ENCODE measurements around the gene AGBL4. TPM values are rescaled to one million over a fixed set of nuclear protein-coding genes. Genes with fewer than 3 reads are reported as not detected.

Gene AGBL4
- total and polyA plus RNA-seq, 9 of the 15 experiments (the other 6 are each of a cell fraction or from before 2014, with no cell fraction given): 0.11 TPM; not detected in 7

DNA sequence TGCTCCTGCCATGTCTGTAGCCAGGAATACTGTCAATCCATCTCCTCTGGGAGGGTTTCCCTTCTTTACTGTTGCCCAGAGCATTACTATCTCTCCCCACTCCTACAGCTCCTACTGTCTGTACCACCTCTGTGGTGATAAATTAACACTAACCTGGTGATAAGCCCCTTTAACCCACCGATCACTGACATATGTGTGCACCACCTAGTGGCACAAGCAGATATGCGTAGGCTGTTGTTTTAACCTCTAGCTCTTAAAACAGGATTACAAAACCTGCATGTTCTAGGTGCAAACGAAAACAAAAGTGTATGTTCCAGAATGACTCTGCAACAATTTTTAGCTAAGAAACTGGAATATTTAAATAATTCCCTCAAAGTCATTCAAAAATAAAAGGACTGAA, 1153.2 kb downstream of the AGBL4 start:
- H3K36me3 ChIP-seq (ENCODE audit: control insufficient read depth, insufficient read depth, low read length): no peaks in the 10 kb centered on the region
- 4% methylated on average over 3 of the region's 3 CpGs for WGBS (ENCODE audit: insufficient coverage, low coverage, missing lambda C conversion rate)
- DNase-seq (ENCODE audit: extremely low read depth in 1 of 4, low spot score in 3 of 4): no peak
- ChIA-PET CTCF (ENCODE audit: low intra/inter-chr PET ratio) (no interaction called here), POLR2A (no interaction called here)
- no peaks in the 10 kb centered on the region for H3K9me1 ChIP-seq (ENCODE audit: control insufficient read depth, insufficient read depth, low read length)
- no peak for FAIRE-seq
- intact Hi-C loops (cut with micrococcal nuclease): no loop called here
- H4K20me1 ChIP-seq (replicated peaks; ENCODE audit: control insufficient read depth, insufficient read depth, low read length): no peaks in the 10 kb centered on the region
- no peak overlapping the region for H3K9ac ChIP-seq (ENCODE audit: insufficient read depth in 1 of 2, low read depth in 2 of 2, low read length in 2 of 2)
- H3K27ac ChIP-seq (ENCODE audit: extremely low read depth, low read depth, low read length): no peak overlapping the region
- H3K79me2 ChIP-seq (ENCODE audit: control insufficient read depth, insufficient read depth, low read length): no peaks in the 10 kb centered on the region
- in situ Hi-C loops (cut with MboI): no loop called here
- TF ChIP-seq TRIM25 (IDR thresholded peaks at IDR 0.05; ENCODE audit: borderline replicate concordance) (no peak), CTCF (IDR thresholded peaks at IDR 0.05 in 2 of 3, conservative IDR thresholded peaks at IDR 0.05 in 1 of 3; ENCODE audit: insufficient read depth in 2 of 3, low read depth in 1 of 3, low read length in 3 of 3) (0 out of 6 replicates have a peak, but pooled peaks of 1 of the 3 experiments have one; percentile 18)
- ATAC-seq: no peak
- no TSS peak for BruUV-seq (replicated peaks)
- no peak overlapping the region for H3K4me2 ChIP-seq (ENCODE audit: insufficient read depth, low read length)
- H3K9me3 ChIP-seq (replicated peaks; ENCODE audit: control insufficient read depth, insufficient read depth, low read depth, low read length): peaks cover 2% of the 10 kb centered on the region; the same call in 1 of the 2 replicates
- no peak overlapping the region for H2AFZ ChIP-seq (ENCODE audit: low read depth, low read length)
- no peaks in the 10 kb centered on the region for H3K27me3 ChIP-seq (ENCODE audit: control insufficient read depth in 2 of 2, insufficient read depth in 2 of 2, low read length in 2 of 2)
- H3K4me1 ChIP-seq (replicated peaks in 1 of 2; ENCODE audit: control insufficient read depth in 2 of 2, insufficient read depth in 2 of 2, low read length in 2 of 2): no peaks in the 10 kb centered on the region
- no peak overlapping the region for H3K4me3 ChIP-seq
